Putamen (tissue), 1 donor: ENCODE measurements around the gene PSD.
"Not testable (repeated sequence)": the region's sequence is repeated elsewhere in the genome, so short reads cannot be mapped to it uniquely, and the experiment has no call there.

Experiments
- DNase-seq: peaks from one replicate; pipeline ENCODE4 v3.0.0-alpha.2; 2016; ENCODE audit warnings: low spot score

The PSD gene

GRCh38 chr10:102418622-102419268, at the start of gene PSD:
Gene PSD (minus strand): TSS chr10:102418785. CDS start chr10:102417038, 1,747 bp downstream.
- peak; percentile 52 for DNase-seq

- DNase-seq: no peak
Observed at GRCh38 chr10:102467971-102468438, 49.4 kb upstream of the PSD start.

GRCh38 chr10:102467318-102467717, 48.7 kb upstream of the PSD start:
- DNase-seq: no peak

GRCh38 chr10:102465466-102465865, 46.9 kb upstream of the PSD start:
- DNase-seq: no peak

GRCh38 chr10:102463983-102464382, 45.4 kb upstream of the PSD start:
- DNase-seq: no peak

GRCh38 chr10:102462512-102463054, 44.0 kb upstream of the PSD start:
- DNase-seq: no peak

GRCh38 chr10:102461187-102462054, 42.8 kb upstream of the PSD start:
- DNase-seq: peak; percentile 87

- no peak for DNase-seq
Observed at GRCh38 chr10:102460836-102461186, 42.2 kb upstream of the PSD start.

GRCh38 chr10:102458656-102459055, 40.1 kb upstream of the PSD start:
- no peak for DNase-seq

- DNase-seq: no peak
Observed at GRCh38 chr10:102457591-102458150, 39.1 kb upstream of the PSD start.

GRCh38 chr10:102455893-102456471, 37.4 kb upstream of the PSD start:
- DNase-seq: no peak

- not testable (repeated sequence) for DNase-seq
Observed at GRCh38 chr10:102454662-102455487, 36.3 kb upstream of the PSD start.

GRCh38 chr10:102453502-102453901, 34.9 kb upstream of the PSD start:
- no peak for DNase-seq

- no peak for DNase-seq
Observed at GRCh38 chr10:102452672-102453340, 34.2 kb upstream of the PSD start.

- no peak for DNase-seq
Observed at GRCh38 chr10:102451105-102451969, 32.8 kb upstream of the PSD start, which contains the start of gene C10orf95. Gene C10orf95 (minus strand): TSS chr10:102451543. CDS start chr10:102451093, 450 bp downstream.

GRCh38 chr10:102450374-102451104, 32.0 kb upstream of the PSD start:
- peak; percentile 87 for DNase-seq

GRCh38 chr10:102450124-102450373, 31.5 kb upstream of the PSD start:
- DNase-seq: no peak

GRCh38 chr10:102449321-102450123, 30.9 kb upstream of the PSD start:
- DNase-seq: no peak
